Measurements from ENCODE around the gene PIGT.

Gene PIGT

DNA sequence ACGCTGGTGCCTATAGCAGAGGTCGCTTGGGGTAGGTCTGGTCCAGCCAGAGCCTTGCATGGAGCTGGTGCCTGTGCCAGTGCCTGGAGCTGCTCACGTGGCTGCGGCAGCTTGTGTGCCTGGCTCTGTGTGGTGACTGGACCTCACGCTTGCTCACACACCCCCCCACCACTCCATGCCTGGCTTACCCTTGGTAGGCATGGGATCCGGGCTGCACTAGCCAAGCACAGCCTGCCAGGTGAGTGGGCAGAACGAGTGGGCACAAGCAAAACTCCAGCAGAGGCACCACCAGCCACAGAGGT, 20.9 kb upstream of the PIGT start:
- in situ Hi-C loops (cut with MboI; ENCODE audit: low pct_unique_long_range_greater_than_20kb, low sequenced_read_pairs, unreplicated experiment), result no loop called here
- TF ChIP-seq, protein P1, sequence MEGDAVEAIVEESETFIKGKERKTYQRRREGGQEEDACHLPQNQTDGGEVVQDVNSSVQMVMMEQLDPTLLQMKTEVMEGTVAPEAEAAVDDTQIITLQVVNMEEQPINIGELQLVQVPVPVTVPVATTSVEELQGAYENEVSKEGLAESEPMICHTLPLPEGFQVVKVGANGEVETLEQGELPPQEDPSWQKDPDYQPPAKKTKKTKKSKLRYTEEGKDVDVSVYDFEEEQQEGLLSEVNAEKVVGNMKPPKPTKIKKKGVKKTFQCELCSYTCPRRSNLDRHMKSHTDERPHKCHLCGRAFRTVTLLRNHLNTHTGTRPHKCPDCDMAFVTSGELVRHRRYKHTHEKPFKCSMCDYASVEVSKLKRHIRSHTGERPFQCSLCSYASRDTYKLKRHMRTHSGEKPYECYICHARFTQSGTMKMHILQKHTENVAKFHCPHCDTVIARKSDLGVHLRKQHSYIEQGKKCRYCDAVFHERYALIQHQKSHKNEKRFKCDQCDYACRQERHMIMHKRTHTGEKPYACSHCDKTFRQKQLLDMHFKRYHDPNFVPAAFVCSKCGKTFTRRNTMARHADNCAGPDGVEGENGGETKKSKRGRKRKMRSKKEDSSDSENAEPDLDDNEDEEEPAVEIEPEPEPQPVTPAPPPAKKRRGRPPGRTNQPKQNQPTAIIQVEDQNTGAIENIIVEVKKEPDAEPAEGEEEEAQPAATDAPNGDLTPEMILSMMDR (IDR thresholded peaks at IDR 0.05; ENCODE audit: extremely low read depth, insufficient read depth, missing control alignments), result no peak
- DNase-seq (ENCODE audit: low spot score), result no peak

DNA sequence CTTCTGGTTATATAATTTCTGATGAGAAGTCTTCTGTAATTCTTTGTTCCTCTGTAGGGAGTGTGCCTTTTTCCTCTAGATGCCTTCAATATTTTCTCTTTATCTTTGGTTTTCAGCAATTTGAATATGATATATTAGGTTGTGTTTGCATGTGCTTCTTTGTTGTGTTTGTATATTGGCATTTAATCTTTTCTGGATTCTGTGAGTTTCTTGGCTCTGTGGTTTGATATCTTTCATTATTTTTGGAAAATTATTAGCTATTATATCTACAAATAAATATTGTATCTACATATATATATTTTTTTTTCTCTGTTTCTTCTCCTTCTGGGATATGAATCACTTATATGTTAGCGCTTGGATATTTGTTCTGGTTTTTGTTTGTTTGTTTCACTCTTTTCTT, 16.9 kb upstream of the PIGT start:
- in situ Hi-C loops (cut with MboI; ENCODE audit: low pct_unique_long_range_greater_than_20kb, low sequenced_read_pairs, unreplicated experiment), result no loop called here
- no peak for DNase-seq (ENCODE audit: low spot score)
- TF ChIP-seq, protein P1 (IDR thresholded peaks at IDR 0.05; ENCODE audit: extremely low read depth, insufficient read depth, missing control alignments), result no peak

DNA sequence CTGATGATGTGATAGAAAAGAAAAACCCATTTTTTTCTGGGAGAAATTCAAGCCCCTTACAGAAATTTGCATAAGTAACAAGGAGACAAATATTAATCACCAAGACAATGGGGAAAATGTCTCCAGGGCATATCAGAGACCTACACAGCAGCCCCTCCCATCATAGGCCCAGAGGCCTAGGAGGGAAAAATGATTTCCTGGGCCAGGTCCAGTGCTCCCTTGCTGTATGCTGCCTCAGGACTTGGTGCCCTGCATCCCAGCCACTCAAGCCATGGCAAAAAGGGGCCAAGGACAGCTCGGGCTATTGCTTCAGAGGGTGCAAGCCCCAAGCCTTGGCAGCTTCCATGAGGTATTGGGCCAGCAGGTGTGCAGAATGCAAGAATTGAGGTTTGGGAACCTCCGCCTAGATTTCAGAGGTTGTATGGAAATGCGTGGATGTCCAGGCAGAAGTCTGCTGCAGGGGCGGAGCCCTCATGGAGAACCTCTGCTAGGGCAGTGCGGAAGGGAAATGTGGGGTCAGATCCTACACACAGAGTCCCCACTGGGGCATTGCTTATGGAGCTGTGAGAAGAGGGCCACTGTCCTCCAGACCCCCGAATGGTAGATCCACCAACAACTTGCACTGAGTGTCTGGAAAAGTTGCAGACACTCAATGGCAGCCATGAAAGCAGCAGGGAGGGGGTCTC, 15.5 kb upstream of the PIGT start:
- TF ChIP-seq, protein P1 (IDR thresholded peaks at IDR 0.05; ENCODE audit: extremely low read depth, insufficient read depth, missing control alignments), result no peak
- no peak for DNase-seq (ENCODE audit: low spot score)
- in situ Hi-C loops (cut with MboI; ENCODE audit: low pct_unique_long_range_greater_than_20kb, low sequenced_read_pairs, unreplicated experiment), result no loop called here

DNA sequence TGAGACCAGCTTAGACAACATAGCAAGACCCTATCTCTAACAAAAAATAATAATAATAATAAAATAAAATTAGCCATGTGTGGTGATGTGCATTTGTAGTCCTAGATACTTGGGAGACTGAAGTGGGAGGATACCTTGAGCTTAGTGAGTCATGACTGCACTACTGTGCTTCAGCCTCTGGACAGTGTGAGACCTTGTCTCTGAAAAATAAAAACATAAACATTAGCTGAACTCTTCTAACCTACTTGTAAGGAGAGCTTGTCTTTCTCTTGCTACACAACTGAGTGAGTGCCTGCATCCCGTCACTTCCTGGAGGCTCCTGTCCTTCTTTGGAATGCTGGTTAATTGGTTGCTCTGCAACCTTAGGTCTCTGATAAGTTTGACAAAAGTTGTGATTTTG, 13.0 kb upstream of the PIGT start:
- TF ChIP-seq, protein P1 (IDR thresholded peaks at IDR 0.05; ENCODE audit: extremely low read depth, insufficient read depth, missing control alignments), result no peak
- DNase-seq (ENCODE audit: low spot score), result no peak
- in situ Hi-C loops (cut with MboI; ENCODE audit: low pct_unique_long_range_greater_than_20kb, low sequenced_read_pairs, unreplicated experiment), result no loop called here

DNA sequence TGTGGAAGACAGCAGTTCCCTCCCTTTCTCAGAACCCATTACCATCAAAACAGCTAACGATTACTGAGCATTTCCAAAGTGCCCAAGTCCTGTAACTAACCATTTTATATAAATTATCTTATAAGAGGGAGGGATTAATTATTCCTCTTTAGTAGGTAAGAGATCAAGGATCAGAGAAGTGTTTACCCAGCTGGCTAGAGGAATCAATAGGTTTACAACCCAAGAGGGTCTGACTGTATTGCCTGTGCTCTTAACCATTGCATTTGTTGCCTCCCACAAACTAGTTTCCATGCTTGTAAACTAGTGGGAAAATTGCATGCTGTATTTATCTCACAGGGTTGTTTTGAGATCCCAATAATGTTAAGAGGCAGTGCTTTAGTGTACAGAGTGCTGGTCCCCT, 11.5 kb upstream of the PIGT start:
- DNase-seq (ENCODE audit: low spot score), result no peak
- TF ChIP-seq, protein P1 (IDR thresholded peaks at IDR 0.05; ENCODE audit: extremely low read depth, insufficient read depth, missing control alignments), result no peak
- in situ Hi-C loops (cut with MboI; ENCODE audit: low pct_unique_long_range_greater_than_20kb, low sequenced_read_pairs, unreplicated experiment), result no loop called here

DNA sequence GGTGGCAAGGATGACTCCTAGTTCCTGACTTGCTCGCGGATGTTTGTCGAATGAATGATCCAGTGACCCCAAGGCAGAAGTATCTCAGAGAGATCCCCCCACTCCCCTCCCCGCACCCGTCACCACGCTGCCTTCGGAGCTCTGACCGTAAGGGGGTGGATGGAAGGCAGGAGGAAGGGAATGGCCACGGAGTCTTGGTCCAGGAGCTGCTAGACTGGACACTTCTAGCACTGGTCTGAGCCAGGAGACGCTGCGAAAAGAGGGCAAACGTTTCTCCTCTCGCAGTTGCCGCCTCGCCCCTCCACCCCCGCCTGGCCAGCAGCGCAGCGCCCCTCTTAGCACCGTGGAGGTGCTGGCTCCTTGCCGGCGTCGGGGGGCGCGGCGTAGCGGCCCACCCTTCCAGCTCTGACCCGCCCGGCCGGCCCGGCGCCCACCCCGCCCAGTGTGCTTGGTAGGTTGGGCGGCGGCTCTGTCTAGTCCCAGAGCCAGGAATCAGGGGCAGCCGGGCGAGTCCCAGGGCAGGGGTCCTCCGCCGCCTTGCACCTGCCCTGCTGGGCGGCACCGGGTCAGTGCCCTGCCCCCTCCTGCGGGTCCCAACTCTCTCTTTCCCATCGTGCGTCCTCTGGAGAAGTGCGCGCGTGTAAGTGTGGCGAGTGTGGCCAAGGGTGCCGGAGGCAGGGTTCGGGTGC, 10.2 kb upstream of the PIGT start:
- in situ Hi-C loops (cut with MboI; ENCODE audit: low pct_unique_long_range_greater_than_20kb, low sequenced_read_pairs, unreplicated experiment), result no loop called here
- TF ChIP-seq, protein P1 (IDR thresholded peaks at IDR 0.05; ENCODE audit: extremely low read depth, insufficient read depth, missing control alignments), result no peak
- peak; percentile 46 for DNase-seq (ENCODE audit: low spot score)

Data from GM13977 (cell line).